ENCODE measurements around the gene CHAMP1. TPM values are rescaled to one million over a fixed set of nuclear protein-coding genes. Genes with fewer than 3 reads are reported as not detected.

Gene CHAMP1
- total and polyA plus RNA-seq, 7 donors: 6.5 to 15.9 (median 9.6) TPM

GRCh38 chr13:114319441-114319913 lies 5.2 kb downstream of the CHAMP1 start:
- 65 to 72% methylated on average over 3 of the region's 3 CpGs for WGBS, 2 donors
- Histone ChIP-seq H3K4me1 (peaks cover 0 to 56% (median 46%) of the 10 kb centered on the region in 4 donors), H3K27me3 (no peaks in the 10 kb centered on the region), H3K36me3 (peaks cover 5 to 35% (median 20%) of the 10 kb centered on the region in 4 donors), H3K9me3 (no peaks in the 10 kb centered on the region), H3K4me3 (no peak overlapping the region), H3K27ac (peak overlapping the region in 2 of 4 donors; percentile 34 to 38)
- no peak for TF ChIP-seq CTCF (IDR thresholded peaks at IDR 0.05)
- TF ChIP-seq EP300 (IDR thresholded peaks at IDR 0.05): no peak
- no peak for TF ChIP-seq POLR2AphosphoS5 (IDR thresholded peaks at IDR 0.05)
- no peak for TF ChIP-seq POLR2A (IDR thresholded peaks at IDR 0.05)
- intact Hi-C loops (cut with DNase I): no loop called here
- no peak for DNase-seq

DNA sequence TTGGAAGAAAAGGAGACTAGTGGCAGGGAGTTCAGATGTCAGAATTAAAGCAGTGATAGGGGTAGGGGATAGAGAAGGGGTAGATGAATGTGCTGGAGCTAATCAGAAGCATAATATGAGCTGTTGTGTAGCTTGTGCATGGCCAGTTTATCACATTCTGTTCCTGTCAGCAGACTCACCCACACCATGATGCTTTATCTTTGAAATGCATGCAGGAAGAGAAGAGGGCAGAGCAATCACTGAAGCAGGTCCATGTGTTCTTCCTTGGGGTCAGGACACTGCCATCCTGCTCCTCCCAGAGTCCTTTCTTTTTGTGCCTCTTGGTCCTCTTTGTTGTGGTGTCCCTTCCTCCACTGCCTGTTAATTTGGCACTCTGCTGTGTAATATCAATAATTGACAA lies 5.8 kb downstream of the CHAMP1 start:
- no peaks in the 10 kb centered on the region for H3K27me3 ChIP-seq
- DNase-seq: no peak
- H3K36me3 ChIP-seq: peaks cover 5 to 41% (median 24%) of the 10 kb centered on the region in 4 donors
- peaks cover 0 to 53% (median 43%) of the 10 kb centered on the region in 4 donors for H3K4me1 ChIP-seq
- no peak for TF ChIP-seq POLR2AphosphoS5 (IDR thresholded peaks at IDR 0.05)
- TF ChIP-seq CTCF (IDR thresholded peaks at IDR 0.05): no peak
- no peak for TF ChIP-seq EP300 (IDR thresholded peaks at IDR 0.05)
- no peak for TF ChIP-seq POLR2A (IDR thresholded peaks at IDR 0.05)
- H3K9me3 ChIP-seq: no peaks in the 10 kb centered on the region
- intact Hi-C loops (cut with DNase I): no loop called here
- no peak overlapping the region for H3K4me3 ChIP-seq
- peak overlapping the region in 1 of 4 donors; percentile 38 for H3K27ac ChIP-seq

- DNase-seq: no peak
- WGBS, 2 donors: 94 to 96% methylated on average over 3 of the region's 3 CpGs
- peaks cover 5 to 53% (median 28%) of the 10 kb centered on the region in 4 donors for H3K36me3 ChIP-seq
- TF ChIP-seq POLR2AphosphoS5 (IDR thresholded peaks at IDR 0.05) (no peak), POLR2A (IDR thresholded peaks at IDR 0.05) (no peak), CTCF (IDR thresholded peaks at IDR 0.05) (no peak), EP300 (IDR thresholded peaks at IDR 0.05) (no peak)
- H3K27me3 ChIP-seq: no peaks in the 10 kb centered on the region
- peaks cover 0 to 41% (median 31%) of the 10 kb centered on the region in 4 donors for H3K4me1 ChIP-seq
- intact Hi-C loops (cut with DNase I): no loop called here
- no peak overlapping the region for H3K4me3 ChIP-seq
- H3K9me3 ChIP-seq: no peaks in the 10 kb centered on the region
- H3K27ac ChIP-seq: no peak overlapping the region
These were observed 7.0 kb downstream of the CHAMP1 start for GRCh38 chr13:114321256-114321655.

- intact Hi-C loops (cut with DNase I): no loop called here
- peaks cover 5 to 61% (median 28%) of the 10 kb centered on the region in 4 donors for H3K36me3 ChIP-seq
These were observed 9.0 kb downstream of the CHAMP1 start for GRCh38 chr13:114323349-114323748.

More at GRCh38 chr13:114323349-114323748, 9.0 kb downstream of the CHAMP1 start:
- no peak overlapping the region for H3K27ac ChIP-seq
- TF ChIP-seq POLR2A (IDR thresholded peaks at IDR 0.05): no peak
- no peak for TF ChIP-seq EP300 (IDR thresholded peaks at IDR 0.05)
- TF ChIP-seq POLR2AphosphoS5 (IDR thresholded peaks at IDR 0.05): no peak
- no peak for TF ChIP-seq CTCF (IDR thresholded peaks at IDR 0.05)
- no peak overlapping the region for H3K4me3 ChIP-seq
- DNase-seq: no peak
- WGBS, 2 donors: 93 to 96% methylated on average over 2 of the region's 2 CpGs
- no peaks in the 10 kb centered on the region for H3K27me3 ChIP-seq
- no peaks in the 10 kb centered on the region for H3K9me3 ChIP-seq
- H3K4me1 ChIP-seq: peaks cover 0 to 30% (median 19%) of the 10 kb centered on the region in 4 donors
